Neural cell (in vitro differentiated cells): Measurements from ENCODE around the gene OPN5.

ENCODE experiments used
- EP300 ChIP-seq: fragments of 450-650 bp; conservative IDR thresholded peaks from 2 replicates; pipeline ENCODE4 v1.6.1; 2014; ENCODE audit warnings: antibody characterized with exemption, mild to moderate bottlenecking, moderate library complexity; ENCODE audit not compliant: poor library complexity, severe bottlenecking
- EZH2 ChIP-seq: fragments of 200-600, 300-800 bp; shearing (Covaris generic), sonication (generic); IDR thresholded peaks from 2 replicates; pipeline ENCODE4 v1.6.1; 2014; ENCODE audit warnings: antibody characterized with exemption, low read length, borderline replicate concordance, mild to moderate bottlenecking; ENCODE audit not compliant: insufficient read depth, poor library complexity, severe bottlenecking
- POLR2AphosphoS5 ChIP-seq: IDR thresholded peaks from 2 replicates; pipeline ENCODE4 v1.6.1; 2012
- RAD21 ChIP-seq: fragments of 450-650 bp; conservative IDR thresholded peaks from 2 replicates; pipeline ENCODE4 v1.6.1; 2014; ENCODE audit warnings: antibody characterized with exemption, mild to moderate bottlenecking, moderate library complexity
- SMC3 ChIP-seq: fragments of 450-650 bp; conservative IDR thresholded peaks from 2 replicates; pipeline ENCODE4 v1.6.1; 2014; ENCODE audit warnings: antibody characterized with exemption, mild to moderate bottlenecking, moderate library complexity; ENCODE audit not compliant: poor library complexity
- TAF1 ChIP-seq: IDR thresholded peaks from 2 replicates; pipeline ENCODE4 v1.6.1; 2012; ENCODE audit warnings: low read depth
- TF ChIP-seq, protein P1 (sequence below): fragments of 450-650 bp; IDR thresholded peaks from 2 replicates; pipeline ENCODE4 v1.5.1; 2014; ENCODE audit warnings: antibody characterized with exemption, mild to moderate bottlenecking, moderate library complexity; ENCODE audit not compliant: poor library complexity, severe bottlenecking
- TF ChIP-seq, protein P2 (sequence below): IDR thresholded peaks from 2 replicates; pipeline ENCODE4 v1.6.1; 2012; ENCODE audit warnings: borderline replicate concordance

DNA sequence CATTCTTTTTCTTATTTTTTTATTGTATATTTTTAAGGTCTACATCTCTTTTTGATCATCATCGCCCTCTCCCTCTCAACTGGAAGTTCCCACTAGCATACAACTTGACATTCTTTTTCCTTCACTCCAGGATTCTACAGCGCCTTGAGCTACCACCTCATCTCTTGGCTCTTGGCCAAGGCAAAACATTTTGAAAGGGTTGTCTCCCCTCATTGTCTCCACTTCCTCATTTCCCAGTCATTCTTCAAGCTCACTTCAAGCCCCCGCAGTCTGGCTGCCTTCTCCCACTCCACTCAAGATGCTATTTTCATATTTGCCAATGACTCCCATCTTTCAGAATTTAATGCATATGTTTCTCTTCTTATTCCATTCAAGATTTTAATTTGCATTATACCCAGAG is 63.0 kb downstream of the OPN5 start:
- TF ChIP-seq, protein P1, sequence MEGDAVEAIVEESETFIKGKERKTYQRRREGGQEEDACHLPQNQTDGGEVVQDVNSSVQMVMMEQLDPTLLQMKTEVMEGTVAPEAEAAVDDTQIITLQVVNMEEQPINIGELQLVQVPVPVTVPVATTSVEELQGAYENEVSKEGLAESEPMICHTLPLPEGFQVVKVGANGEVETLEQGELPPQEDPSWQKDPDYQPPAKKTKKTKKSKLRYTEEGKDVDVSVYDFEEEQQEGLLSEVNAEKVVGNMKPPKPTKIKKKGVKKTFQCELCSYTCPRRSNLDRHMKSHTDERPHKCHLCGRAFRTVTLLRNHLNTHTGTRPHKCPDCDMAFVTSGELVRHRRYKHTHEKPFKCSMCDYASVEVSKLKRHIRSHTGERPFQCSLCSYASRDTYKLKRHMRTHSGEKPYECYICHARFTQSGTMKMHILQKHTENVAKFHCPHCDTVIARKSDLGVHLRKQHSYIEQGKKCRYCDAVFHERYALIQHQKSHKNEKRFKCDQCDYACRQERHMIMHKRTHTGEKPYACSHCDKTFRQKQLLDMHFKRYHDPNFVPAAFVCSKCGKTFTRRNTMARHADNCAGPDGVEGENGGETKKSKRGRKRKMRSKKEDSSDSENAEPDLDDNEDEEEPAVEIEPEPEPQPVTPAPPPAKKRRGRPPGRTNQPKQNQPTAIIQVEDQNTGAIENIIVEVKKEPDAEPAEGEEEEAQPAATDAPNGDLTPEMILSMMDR = no peak
- TF ChIP-seq EP300 (no peak), RAD21 (no peak), POLR2AphosphoS5 (no peak), EZH2 (no peak), SMC3 (no peak), TAF1 (no peak)
- TF ChIP-seq, protein P2, sequence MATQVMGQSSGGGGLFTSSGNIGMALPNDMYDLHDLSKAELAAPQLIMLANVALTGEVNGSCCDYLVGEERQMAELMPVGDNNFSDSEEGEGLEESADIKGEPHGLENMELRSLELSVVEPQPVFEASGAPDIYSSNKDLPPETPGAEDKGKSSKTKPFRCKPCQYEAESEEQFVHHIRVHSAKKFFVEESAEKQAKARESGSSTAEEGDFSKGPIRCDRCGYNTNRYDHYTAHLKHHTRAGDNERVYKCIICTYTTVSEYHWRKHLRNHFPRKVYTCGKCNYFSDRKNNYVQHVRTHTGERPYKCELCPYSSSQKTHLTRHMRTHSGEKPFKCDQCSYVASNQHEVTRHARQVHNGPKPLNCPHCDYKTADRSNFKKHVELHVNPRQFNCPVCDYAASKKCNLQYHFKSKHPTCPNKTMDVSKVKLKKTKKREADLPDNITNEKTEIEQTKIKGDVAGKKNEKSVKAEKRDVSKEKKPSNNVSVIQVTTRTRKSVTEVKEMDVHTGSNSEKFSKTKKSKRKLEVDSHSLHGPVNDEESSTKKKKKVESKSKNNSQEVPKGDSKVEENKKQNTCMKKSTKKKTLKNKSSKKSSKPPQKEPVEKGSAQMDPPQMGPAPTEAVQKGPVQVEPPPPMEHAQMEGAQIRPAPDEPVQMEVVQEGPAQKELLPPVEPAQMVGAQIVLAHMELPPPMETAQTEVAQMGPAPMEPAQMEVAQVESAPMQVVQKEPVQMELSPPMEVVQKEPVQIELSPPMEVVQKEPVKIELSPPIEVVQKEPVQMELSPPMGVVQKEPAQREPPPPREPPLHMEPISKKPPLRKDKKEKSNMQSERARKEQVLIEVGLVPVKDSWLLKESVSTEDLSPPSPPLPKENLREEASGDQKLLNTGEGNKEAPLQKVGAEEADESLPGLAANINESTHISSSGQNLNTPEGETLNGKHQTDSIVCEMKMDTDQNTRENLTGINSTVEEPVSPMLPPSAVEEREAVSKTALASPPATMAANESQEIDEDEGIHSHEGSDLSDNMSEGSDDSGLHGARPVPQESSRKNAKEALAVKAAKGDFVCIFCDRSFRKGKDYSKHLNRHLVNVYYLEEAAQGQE = no peak
